Heart right ventricle (tissue), 16 donors: ENCODE measurements around the gene BTBD9. TPM values are rescaled to one million over a fixed set of nuclear protein-coding genes. Genes with fewer than 3 reads are reported as not detected.
A peak's percentile ranks its signal among the peaks of the same experiment; 100 is the strongest.

ENCODE experiments used
- ATAC-seq, 8 donors: fragments of 200-7000 bp; cut with Tn5 transposase; one replicate each; pipeline ENCODE4 v1.9.1; 2020; ENCODE audit warnings: mild to moderate bottlenecking in 8 of 8, moderate library complexity in 8 of 8, moderate number of reproducible peaks in 1 of 8
- DNase-seq, 2 donors: peaks; one replicate each; pipeline ENCODE4 v3.0.0-alpha.2; 2020
- H3K27ac ChIP-seq, 10 donors: fragments of 200-600 bp; sonication (generic) in 2 of 10; one replicate each; pipeline versions ENCODE4 v1.5.0 to v1.8.0; 2020 to 2022; ENCODE audit warnings: mild to moderate bottlenecking in 3 of 10
- H3K27me3 ChIP-seq, 7 donors: fragments of 200-600 bp; one replicate each; pipeline ENCODE4 v1.8.0; 2021 to 2022; ENCODE audit warnings: mild to moderate bottlenecking in 2 of 7
- H3K36me3 ChIP-seq, 9 donors: fragments of 200-600 bp; sonication (generic) in 1 of 9; one replicate each; pipeline versions ENCODE4 v1.5.0 to v1.8.0; 2020 to 2022; ENCODE audit warnings: mild to moderate bottlenecking in 2 of 9
- H3K4me1 ChIP-seq, 9 donors: fragments of 200-600 bp; sonication (generic) in 1 of 9; one replicate each; pipeline versions ENCODE4 v1.5.0 to v1.8.0; 2020 to 2022; ENCODE audit warnings: mild to moderate bottlenecking in 4 of 9
- H3K4me3 ChIP-seq, 10 donors: fragments of 200-600 bp; sonication (generic) in 2 of 10; one replicate each; pipeline versions ENCODE4 v1.5.0 to v1.8.0; 2020 to 2022; ENCODE audit warnings: mild to moderate bottlenecking in 7 of 10, moderate library complexity in 2 of 10
- H3K9me3 ChIP-seq, 11 donors: fragments of 200-600 bp in 10 of 11; sonication (generic) in 2 of 11; one replicate each; pipeline versions ENCODE4 v1.5.0 to v1.8.0; 2013 to 2022; ENCODE audit warnings: mild to moderate bottlenecking in 2 of 11, control low read depth in 1 of 11, moderate library complexity in 1 of 11
- WGBS, 2 donors: extraction: QIAGEN DNeasy Blood & Tissue Kit; methylation state at CpG; one replicate each; pipeline ENCODE4 v1.1.7; 2013; ENCODE audit warnings: inconsistent platforms in 1 of 2; 5-methylcytosine and 5-hydroxymethylcytosine counted together
- intact Hi-C, 10 donors: fragments of 100-400 bp; cut with DNase I; formaldehyde crosslinking; loops; one replicate each; pipeline versions ENCODE4 v1.11.1 to v1.14.2; 2022
- polyA plus RNA-seq, 2 donors: library from polyadenylated mRNA; stranded (reverse); fragments of 200-250 nt; gene quantifications; one replicate each; pipeline ENCODE4 v1.2.3, GENCODE V29; 2013
- total RNA-seq, 10 donors: library from RNA; stranded (reverse); fragmentation: NEBNext Ultra II Directional in 3 of 10; extraction: Animal tissue kit (Norgen Biotek cat#: 25700) in 3 of 10; gene quantifications; one replicate each; pipeline versions ENCODE4 v1.2.1 to v1.2.4, GENCODE V29; 2021 to 2023
- TF ChIP-seq, protein P1 (sequence below), 9 donors: fragments of 200-600 bp; sonication (generic) in 2 of 9; IDR thresholded peaks; one replicate each; pipeline versions ENCODE4 v1.5.0 to v1.8.0; 2021 to 2022; ENCODE audit warnings: antibody characterized with exemption in 9 of 9, mild to moderate bottlenecking in 5 of 9, moderate library complexity in 1 of 9
- donor health status: Arrhythmogenic right ventricular cardiomyopathy.
- donor health status: ischemic (EF 13 %, LVEDD 7.1; RV severe dilation, severe dysfunction).
- donor health status: healthy with polysubstance abuse.
- donor health status: DM: no; HTN: yes; CAD: no.
- donor health status: DM: no; HTN: no; CAD: no.
- donor health status: ischemic (EF 25% LVEDD 6.9; RV normal size, moderate dysfunction).
- donor health status: ischemic (EF 25% LVEDD 5.7; RV mildly dilated, moderate dysfunction).
- donor health status: healthy.
- donor health status: DM: yes; HTN: yes; CAD: no.
- donor health status: Ischemic cardiomyopathy.
- donor health status: ischemic (EF 35%, LVEDD 5.7; RV mildly dilated, moderate dysfunction).
- donor health status: nonischemic (EF 11% LVEDD 7.7; RV severe dilation, severe dysfunction).
- donor health status: DM: yes; HTN: yes; CAD: no.
- donor health status: PGD.
- donor health status: ischemic (EF 29% LVEDD 5.4; RV normal size, mild dysfunction).
- donor health status: nonischemic (EF 23%, LVEDD 6.1; RV moderate dilation, normal function).

BTBD9 gene
- total and polyA plus RNA-seq, 12 donors: 4.2 to 27.7 (median 18.3) TPM

GRCh38 chr6:38215225-38215624, 424.5 kb downstream of the BTBD9 start:
- TF ChIP-seq, protein P1, sequence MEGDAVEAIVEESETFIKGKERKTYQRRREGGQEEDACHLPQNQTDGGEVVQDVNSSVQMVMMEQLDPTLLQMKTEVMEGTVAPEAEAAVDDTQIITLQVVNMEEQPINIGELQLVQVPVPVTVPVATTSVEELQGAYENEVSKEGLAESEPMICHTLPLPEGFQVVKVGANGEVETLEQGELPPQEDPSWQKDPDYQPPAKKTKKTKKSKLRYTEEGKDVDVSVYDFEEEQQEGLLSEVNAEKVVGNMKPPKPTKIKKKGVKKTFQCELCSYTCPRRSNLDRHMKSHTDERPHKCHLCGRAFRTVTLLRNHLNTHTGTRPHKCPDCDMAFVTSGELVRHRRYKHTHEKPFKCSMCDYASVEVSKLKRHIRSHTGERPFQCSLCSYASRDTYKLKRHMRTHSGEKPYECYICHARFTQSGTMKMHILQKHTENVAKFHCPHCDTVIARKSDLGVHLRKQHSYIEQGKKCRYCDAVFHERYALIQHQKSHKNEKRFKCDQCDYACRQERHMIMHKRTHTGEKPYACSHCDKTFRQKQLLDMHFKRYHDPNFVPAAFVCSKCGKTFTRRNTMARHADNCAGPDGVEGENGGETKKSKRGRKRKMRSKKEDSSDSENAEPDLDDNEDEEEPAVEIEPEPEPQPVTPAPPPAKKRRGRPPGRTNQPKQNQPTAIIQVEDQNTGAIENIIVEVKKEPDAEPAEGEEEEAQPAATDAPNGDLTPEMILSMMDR (IDR thresholded peaks at IDR 0.05): no peak
- peaks cover 12 to 31% (median 20%) of the 10 kb centered on the region in 9 donors for H3K4me1 ChIP-seq
- intact Hi-C loops: no loop called here
- H3K9me3 ChIP-seq: no peaks in the 10 kb centered on the region
- no peak overlapping the region for H3K4me3 ChIP-seq
- no peaks in the 10 kb centered on the region for H3K27me3 ChIP-seq
- ATAC-seq (no peak), DNase-seq (no peak)
- 80 to 85% methylated on average over 11 of the region's 11 CpGs for WGBS, 2 donors
- no peak overlapping the region for H3K27ac ChIP-seq
- H3K36me3 ChIP-seq: no peaks in the 10 kb centered on the region

GRCh38 chr6:38214159-38214558, 425.6 kb downstream of the BTBD9 start:
- TF ChIP-seq, protein P1 (IDR thresholded peaks at IDR 0.05): no peak
- H3K4me1 ChIP-seq: peaks cover 12 to 39% (median 20%) of the 10 kb centered on the region in 9 donors
- H3K9me3 ChIP-seq: no peaks in the 10 kb centered on the region
- 84 to 85% methylated on average over 2 of the region's 2 CpGs for WGBS, 2 donors
- H3K27me3 ChIP-seq: no peaks in the 10 kb centered on the region
- DNase-seq: no peak
- intact Hi-C loops: no loop called here
- no peak for ATAC-seq
- no peaks in the 10 kb centered on the region for H3K36me3 ChIP-seq
- H3K4me3 ChIP-seq: no peak overlapping the region
- peak overlapping the region in 2 of 10 donors; percentile 54 to 61 for H3K27ac ChIP-seq

DNA sequence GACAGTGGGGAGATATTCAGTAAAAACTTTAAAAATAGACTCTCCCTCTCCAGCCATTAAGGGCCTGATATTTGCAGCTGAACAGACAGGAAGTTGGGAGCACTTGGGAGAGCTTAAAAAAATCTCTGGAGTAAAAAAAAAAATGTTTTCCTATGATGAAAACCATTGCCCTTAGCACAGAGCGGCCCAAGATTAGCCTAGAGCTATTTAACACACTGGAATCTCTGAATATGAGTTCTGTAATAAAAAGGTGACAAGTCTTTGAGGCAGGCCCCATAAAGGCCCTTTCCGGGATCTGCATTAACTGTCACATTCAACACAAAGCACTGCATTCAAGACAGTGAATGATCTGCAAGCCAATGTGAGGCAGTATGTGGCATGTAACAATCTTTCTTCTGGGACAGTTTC, 426.5 kb downstream of the BTBD9 start:
- WGBS, 2 donors: 50 to 55% methylated on average over 2 of the region's 2 CpGs
- Histone ChIP-seq H3K4me3 (no peak overlapping the region), H3K36me3 (no peaks in the 10 kb centered on the region), H3K9me3 (no peaks in the 10 kb centered on the region), H3K27me3 (no peaks in the 10 kb centered on the region), H3K27ac (peak overlapping the region in 9 of 10 donors; percentile 1 to 75 (median 49)), H3K4me1 (peaks cover 12 to 42% (median 20%) of the 10 kb centered on the region in 9 donors)
- DNase-seq (no peak), ATAC-seq (peak; percentile 49 to 83 (median 70))
- intact Hi-C loops: no loop called here
- TF ChIP-seq, protein P1 (IDR thresholded peaks at IDR 0.05): no peak

GRCh38 chr6:38212579-38212978, 427.1 kb downstream of the BTBD9 start:
- ATAC-seq: peak in 5 of 8 donors; percentile 29 to 76 (median 64)
- 59 to 74% methylated on average over 5 of the region's 5 CpGs for WGBS, 2 donors

More at GRCh38 chr6:38212579-38212978, 427.1 kb downstream of the BTBD9 start:
- no peak overlapping the region for H3K4me3 ChIP-seq
- peak in 1 of 2 donors; percentile 12 for DNase-seq
- H3K36me3 ChIP-seq: no peaks in the 10 kb centered on the region
- intact Hi-C loops: no loop called here
- TF ChIP-seq, protein P1 (IDR thresholded peaks at IDR 0.05): no peak
- peak overlapping the region in 8 of 10 donors; percentile 1 to 75 (median 50) for H3K27ac ChIP-seq
- H3K9me3 ChIP-seq: no peaks in the 10 kb centered on the region
- H3K27me3 ChIP-seq: no peaks in the 10 kb centered on the region
- peaks cover 12 to 42% (median 20%) of the 10 kb centered on the region in 9 donors for H3K4me1 ChIP-seq
